Skeletal muscle tissue (tissue), 4 donors: ENCODE results near the gene LIMS1. TPM values are rescaled to one million over a fixed set of nuclear protein-coding genes. Genes with fewer than 3 reads are reported as not detected.
A peak's percentile ranks its signal among the peaks of the same experiment; 100 is the strongest.

Experiments
- H3K27ac ChIP-seq: one replicate; pipeline ENCODE4 v1.7.0; 2013; ENCODE audit warnings: mild to moderate bottlenecking, low read depth, low read length, inconsistent platforms
- H3K27me3 ChIP-seq, 3 donors: one replicate each; pipeline ENCODE4 v1.7.0; 2013; ENCODE audit warnings: low read length in 3 of 3; ENCODE audit not compliant: control insufficient read depth in 3 of 3, insufficient read depth in 3 of 3
- H3K36me3 ChIP-seq, 3 donors: one replicate each; pipeline ENCODE4 v1.7.0; 2013; ENCODE audit warnings: low read length in 3 of 3; ENCODE audit not compliant: control insufficient read depth in 3 of 3, insufficient read depth in 3 of 3
- H3K4me1 ChIP-seq, 3 donors: one replicate each; pipeline ENCODE4 v1.7.0; 2013; ENCODE audit warnings: low read length in 3 of 3, mild to moderate bottlenecking in 3 of 3; ENCODE audit not compliant: control insufficient read depth in 3 of 3, insufficient read depth in 3 of 3
- H3K4me3 ChIP-seq, 3 donors: one replicate each; pipeline ENCODE4 v1.7.0; 2013; ENCODE audit warnings: low read length in 3 of 3
- H3K9ac ChIP-seq, 3 donors: one replicate each; pipeline ENCODE4 v1.7.0; 2013; ENCODE audit warnings: low read length in 3 of 3, mild to moderate bottlenecking in 3 of 3, moderate library complexity in 2 of 3, low read depth in 1 of 3
- H3K9me3 ChIP-seq, 3 donors: one replicate each; pipeline ENCODE4 v1.7.0; 2013; ENCODE audit warnings: low read length in 3 of 3; ENCODE audit not compliant: control insufficient read depth in 3 of 3
- total RNA-seq: library from RNA; depleted of rRNA; stranded (reverse); fragments of >200 nt; gene quantifications from one replicate; pipeline ENCODE4 v1.2.3, GENCODE V29; 2014
- donor health status: Osteomylitis.

Gene LIMS1
- total RNA-seq, 1 donor from 2014 or later: 26.6 TPM

DNA sequence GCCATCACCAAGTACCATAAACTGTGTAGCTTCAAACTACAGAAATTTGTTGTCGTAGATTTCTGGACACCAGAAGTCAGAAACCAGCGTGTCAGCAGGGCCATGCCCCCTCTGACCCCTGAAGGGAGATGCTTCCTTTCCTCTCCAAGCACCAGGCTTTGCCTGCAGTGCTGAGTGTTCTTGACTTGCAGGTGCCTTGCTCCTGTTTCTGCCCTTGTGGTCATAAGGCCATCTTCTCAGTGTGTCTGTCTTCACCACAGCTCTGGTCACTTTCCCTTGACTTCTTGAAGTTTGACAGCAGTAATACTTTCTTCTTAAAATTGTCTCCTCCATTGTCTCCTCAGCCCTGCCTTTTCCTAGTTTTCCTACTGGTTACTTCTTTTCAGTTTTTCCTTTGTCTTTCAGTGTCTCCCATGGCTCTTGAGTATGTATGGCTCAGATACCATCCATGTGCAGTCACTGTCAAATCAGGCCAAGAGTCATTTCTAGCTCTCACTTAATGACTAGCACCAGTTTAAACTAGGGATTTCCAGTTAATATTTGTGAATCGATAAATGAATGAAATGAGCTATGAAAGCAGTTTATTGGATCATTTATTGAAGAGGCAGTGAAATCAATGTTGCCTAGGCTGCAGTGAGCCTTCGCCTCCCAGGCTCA lies 93.8 kb downstream of the LIMS1 start:
- no peak overlapping the region for H3K27ac ChIP-seq
- no peaks in the 10 kb centered on the region for H3K9me3 ChIP-seq
- peaks cover 18 to 21% (median 20%) of the 10 kb centered on the region in 3 donors for H3K4me1 ChIP-seq

DNA sequence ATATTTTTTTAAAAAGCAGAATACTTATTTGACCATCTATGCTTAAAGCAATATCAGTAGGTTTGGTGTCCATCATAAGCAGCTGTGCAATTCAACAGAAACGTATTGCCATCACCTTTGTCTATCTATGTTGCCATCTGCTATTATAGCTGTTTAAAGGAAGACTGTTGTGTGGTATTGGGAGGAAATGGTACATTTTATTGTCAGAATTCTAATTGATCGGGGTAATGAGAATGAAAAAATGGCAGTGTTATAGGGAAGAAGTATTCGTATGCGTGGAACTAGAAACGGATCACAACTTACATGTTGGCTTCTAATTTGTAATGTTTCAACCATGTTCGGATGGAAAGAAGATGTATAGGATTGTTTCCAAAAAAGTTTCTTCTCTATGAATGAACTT lies 94.7 kb downstream of the LIMS1 start:
- Histone ChIP-seq H3K4me1 (peaks cover 22 to 28% (median 23%) of the 10 kb centered on the region in 3 donors), H3K36me3 (no peaks in the 10 kb centered on the region), H3K4me3 (no peak overlapping the region), H3K27me3 (no peaks in the 10 kb centered on the region), H3K9ac (no peak overlapping the region), H3K27ac (no peak overlapping the region), H3K9me3 (no peaks in the 10 kb centered on the region)

More for the DNA sequence above, 93.8 kb downstream of the LIMS1 start:
- no peak overlapping the region for H3K4me3 ChIP-seq
- no peaks in the 10 kb centered on the region for H3K36me3 ChIP-seq
- H3K27me3 ChIP-seq: no peaks in the 10 kb centered on the region
- no peak overlapping the region for H3K9ac ChIP-seq

GRCh38 chr2:108629417-108629816 lies 95.1 kb downstream of the LIMS1 start:
- Histone ChIP-seq H3K9ac (no peak overlapping the region), H3K4me1 (peaks cover 27 to 32% (median 28%) of the 10 kb centered on the region in 3 donors), H3K9me3 (no peaks in the 10 kb centered on the region), H3K36me3 (no peaks in the 10 kb centered on the region), H3K4me3 (no peak overlapping the region), H3K27ac (no peak overlapping the region), H3K27me3 (no peaks in the 10 kb centered on the region)

- no peak overlapping the region for H3K4me3 ChIP-seq
- H3K36me3 ChIP-seq: no peaks in the 10 kb centered on the region
- no peaks in the 10 kb centered on the region for H3K9me3 ChIP-seq
- no peaks in the 10 kb centered on the region for H3K27me3 ChIP-seq
- peaks cover 33 to 36% (median 34%) of the 10 kb centered on the region in 3 donors for H3K4me1 ChIP-seq
- no peak overlapping the region for H3K9ac ChIP-seq
- H3K27ac ChIP-seq: peak overlapping the region; percentile 1
Measured at GRCh38 chr2:108630567-108631405, 96.5 kb downstream of the LIMS1 start.

GRCh38 chr2:108632332-108633160 lies 98.3 kb downstream of the LIMS1 start:
- H3K9ac ChIP-seq: no peak overlapping the region
- H3K27me3 ChIP-seq: no peaks in the 10 kb centered on the region
- peaks cover 48 to 52% (median 49%) of the 10 kb centered on the region in 3 donors for H3K4me1 ChIP-seq
- no peaks in the 10 kb centered on the region for H3K36me3 ChIP-seq
- H3K4me3 ChIP-seq: no peak overlapping the region
- no peaks in the 10 kb centered on the region for H3K9me3 ChIP-seq
- H3K27ac ChIP-seq: no peak overlapping the region

DNA sequence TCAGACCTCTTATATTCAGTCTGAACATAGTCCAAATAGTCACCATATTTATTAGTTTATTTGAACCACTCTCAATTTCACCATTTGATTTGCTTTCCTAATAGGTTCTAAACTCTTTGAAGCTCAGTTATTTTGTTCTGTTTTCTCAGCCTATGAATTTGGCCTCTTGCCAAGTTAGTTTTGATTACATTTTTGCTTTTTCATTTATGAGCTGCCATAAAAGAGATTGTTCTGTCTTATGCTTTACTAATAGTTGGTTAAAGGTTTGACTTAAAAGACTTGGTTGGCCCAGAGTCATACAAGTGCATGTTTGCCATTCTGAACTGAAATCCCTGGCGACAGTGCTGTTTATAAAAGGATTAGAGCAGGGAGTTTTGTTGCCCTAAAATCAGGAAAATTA lies 99.1 kb downstream of the LIMS1 start:
- no peaks in the 10 kb centered on the region for H3K27me3 ChIP-seq
- peaks cover 52 to 57% (median 55%) of the 10 kb centered on the region in 3 donors for H3K4me1 ChIP-seq
- no peak overlapping the region for H3K27ac ChIP-seq
- H3K9ac ChIP-seq: no peak overlapping the region
- no peak overlapping the region for H3K4me3 ChIP-seq
- no peaks in the 10 kb centered on the region for H3K9me3 ChIP-seq
- no peaks in the 10 kb centered on the region for H3K36me3 ChIP-seq

- Histone ChIP-seq H3K9ac (peak overlapping the region in 1 of 3 donors; percentile 25), H3K9me3 (no peaks in the 10 kb centered on the region), H3K36me3 (no peaks in the 10 kb centered on the region), H3K27me3 (no peaks in the 10 kb centered on the region), H3K27ac (no peak overlapping the region), H3K4me1 (peaks cover 52 to 60% (median 55%) of the 10 kb centered on the region in 3 donors), H3K4me3 (no peak overlapping the region)
Measured at GRCh38 chr2:108634011-108634410, 99.7 kb downstream of the LIMS1 start.

DNA sequence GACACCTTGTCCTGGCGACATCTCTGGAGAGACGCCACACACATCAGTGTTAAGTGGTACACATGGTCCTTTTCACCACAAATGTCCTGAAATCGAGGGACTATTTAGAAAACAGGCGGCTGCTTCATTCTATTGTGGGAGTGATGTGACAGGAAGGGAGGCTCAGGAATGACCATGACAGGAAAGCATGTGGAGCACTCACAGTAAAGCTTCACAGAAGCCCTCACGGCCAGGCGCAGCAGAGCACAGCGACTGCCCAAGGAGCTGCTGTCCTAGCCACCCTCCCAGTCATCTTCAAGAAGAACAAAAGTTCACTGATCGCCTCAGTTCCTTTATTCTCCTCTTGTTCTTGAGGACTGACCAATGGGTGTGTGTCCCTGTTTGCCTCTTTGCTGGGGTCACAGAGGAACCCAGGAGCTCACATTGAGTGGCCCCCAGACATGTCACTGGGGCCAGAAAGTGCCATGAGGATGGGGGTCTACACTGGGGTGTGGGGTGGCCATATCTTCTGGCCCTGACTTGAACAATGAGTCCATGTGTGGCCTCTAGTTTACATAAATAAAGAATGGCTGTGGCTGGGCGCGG lies 100.4 kb downstream of the LIMS1 start:
- Histone ChIP-seq H3K36me3 (no peaks in the 10 kb centered on the region), H3K4me3 (no peak overlapping the region), H3K4me1 (peaks cover 52 to 62% (median 55%) of the 10 kb centered on the region in 3 donors), H3K9me3 (no peaks in the 10 kb centered on the region), H3K9ac (no peak overlapping the region), H3K27me3 (no peaks in the 10 kb centered on the region), H3K27ac (peak overlapping the region; percentile 16)

- H3K27ac ChIP-seq: peak overlapping the region; percentile 93
- peak overlapping the region; percentile 45 to 67 (median 52) for H3K4me3 ChIP-seq
- H3K36me3 ChIP-seq: no peaks in the 10 kb centered on the region
- H3K9ac ChIP-seq: peak overlapping the region; percentile 24 to 80 (median 80)
- no peaks in the 10 kb centered on the region for H3K9me3 ChIP-seq
- peaks cover 57 to 73% (median 62%) of the 10 kb centered on the region in 3 donors for H3K4me1 ChIP-seq
- no peaks in the 10 kb centered on the region for H3K27me3 ChIP-seq
Measured at GRCh38 chr2:108635630-108636354, 101.5 kb downstream of the LIMS1 start.
